Activated naive CD4-positive, alpha-beta T cell treated with anti-CD3 and anti-CD28 coated beads, Interleukin-2, amount 10 ng/mL, durations not matched to agents 7 days and 5 days (primary cell): ENCODE measurements around the gene VRK3.
A peak's percentile ranks its signal among the peaks of the same experiment; 100 is the strongest.
"Not testable (repeated sequence)": the region's sequence is repeated elsewhere in the genome, so short reads cannot be mapped to it uniquely, and the experiment has no call there.

ENCODE experiments used
- CTCF ChIA-PET: fragments of 350-600 bp; sonication (Branson Sonifier 250); formaldehyde crosslinking; loops from one replicate; lab custom pipeline; 2021; ENCODE audit warnings: antibody characterized with exemption; lab: Charles Lee
- DNase-seq: peaks from one replicate; pipeline ENCODE4 v3.0.0-alpha.2; 2020
- H3K27ac Mint-ChIP-seq: one replicate; pipeline ENCODE4 v1.8.0; 2021; ENCODE audit warnings: mild to moderate bottlenecking, moderate library complexity, mixed read lengths
- H3K27me3 Mint-ChIP-seq: one replicate; pipeline ENCODE4 v1.8.0; 2021; ENCODE audit warnings: mild to moderate bottlenecking, mixed read lengths
- H3K36me3 Mint-ChIP-seq: one replicate; pipeline ENCODE4 v1.8.0; 2021; ENCODE audit warnings: mixed read lengths
- H3K4me1 Mint-ChIP-seq: one replicate; pipeline ENCODE4 v1.8.0; 2021; ENCODE audit warnings: mixed read lengths
- H3K4me3 Mint-ChIP-seq: one replicate; pipeline ENCODE4 v1.8.0; 2021; ENCODE audit warnings: mild to moderate bottlenecking, moderate library complexity, mixed read lengths
- H3K9me3 Mint-ChIP-seq: one replicate; pipeline ENCODE4 v1.8.0; 2021; ENCODE audit warnings: mixed read lengths

The VRK3 gene

GRCh38 chr19:49952906-49953305 lies 72.3 kb downstream of the VRK3 start:
- H3K4me1 Mint-ChIP-seq, result no peaks in the 10 kb centered on the region

GRCh38 chr19:49952479-49952836 lies 72.7 kb downstream of the VRK3 start:
- CTCF ChIA-PET, result interaction anchor here (0.6 kb wide), 1 partner anchor 14 kb away, joined by 3 read pairs; no protein-coding TSS in a partner anchor
- DNase-seq, result no peak
- H3K4me1 Mint-ChIP-seq, result no peaks in the 10 kb centered on the region
- H3K9me3 Mint-ChIP-seq, result no peaks in the 10 kb centered on the region
- H3K27me3 Mint-ChIP-seq, result peaks cover 34% of the 10 kb centered on the region
- H3K36me3 Mint-ChIP-seq, result no peaks in the 10 kb centered on the region
- no peak overlapping the region for H3K27ac Mint-ChIP-seq
- no peak overlapping the region for H3K4me3 Mint-ChIP-seq

More at GRCh38 chr19:49952906-49953305, 72.3 kb downstream of the VRK3 start:
- CTCF ChIA-PET, result interaction anchor here (1.2 to 1.3 kb wide), 2 partner anchors 32 to 183 kb away, joined by 3 read pairs; no protein-coding TSS in a partner anchor
- DNase-seq, result no peak
- Mint-ChIP-seq H3K27ac (peak overlapping the region; percentile 33), H3K9me3 (no peaks in the 10 kb centered on the region), H3K27me3 (peaks cover 34% of the 10 kb centered on the region), H3K4me3 (no peak overlapping the region), H3K36me3 (no peaks in the 10 kb centered on the region)

- Mint-ChIP-seq H3K36me3 (no peaks in the 10 kb centered on the region), H3K4me3 (no peak overlapping the region), H3K4me1 (no peaks in the 10 kb centered on the region), H3K27me3 (peaks cover 34% of the 10 kb centered on the region), H3K27ac (no peak overlapping the region), H3K9me3 (no peaks in the 10 kb centered on the region)
- CTCF ChIA-PET, result interaction anchor here (0.6 kb wide), 1 partner anchor 13 kb away, joined by 3 read pairs; no protein-coding TSS in a partner anchor
- DNase-seq, result no peak
These were observed 73.2 kb downstream of the VRK3 start for GRCh38 chr19:49951806-49952478.

- CTCF ChIA-PET, result no interaction called here
- Mint-ChIP-seq H3K36me3 (no peaks in the 10 kb centered on the region), H3K9me3 (no peaks in the 10 kb centered on the region), H3K27ac (no peak overlapping the region), H3K4me3 (no peak overlapping the region), H3K4me1 (no peaks in the 10 kb centered on the region), H3K27me3 (peaks cover 34% of the 10 kb centered on the region)
- DNase-seq, result no peak
These were observed 74.1 kb downstream of the VRK3 start for GRCh38 chr19:49950956-49951526.

GRCh38 chr19:49950590-49950948 lies 74.6 kb downstream of the VRK3 start:
- H3K4me3 Mint-ChIP-seq, result no peak overlapping the region
- no peak overlapping the region for H3K27ac Mint-ChIP-seq
- H3K4me1 Mint-ChIP-seq, result no peaks in the 10 kb centered on the region
- H3K9me3 Mint-ChIP-seq, result no peaks in the 10 kb centered on the region
- DNase-seq, result no peak
- H3K27me3 Mint-ChIP-seq, result peaks cover 34% of the 10 kb centered on the region
- no peaks in the 10 kb centered on the region for H3K36me3 Mint-ChIP-seq
- CTCF ChIA-PET, result no interaction called here

GRCh38 chr19:49949742-49950589 lies 75.2 kb downstream of the VRK3 start:
- no peak for DNase-seq
- Mint-ChIP-seq H3K9me3 (no peaks in the 10 kb centered on the region), H3K36me3 (no peaks in the 10 kb centered on the region), H3K4me1 (no peaks in the 10 kb centered on the region), H3K4me3 (no peak overlapping the region), H3K27me3 (peaks cover 29% of the 10 kb centered on the region), H3K27ac (no peak overlapping the region)
- CTCF ChIA-PET, result no interaction called here

GRCh38 chr19:49946415-49946814 lies 78.8 kb downstream of the VRK3 start:
- DNase-seq, result no peak
- H3K36me3 Mint-ChIP-seq, result no peaks in the 10 kb centered on the region
- peaks cover 14% of the 10 kb centered on the region for H3K27me3 Mint-ChIP-seq
- no peak overlapping the region for H3K4me3 Mint-ChIP-seq
- no peaks in the 10 kb centered on the region for H3K4me1 Mint-ChIP-seq
- no peak overlapping the region for H3K27ac Mint-ChIP-seq
- CTCF ChIA-PET, result no interaction called here
- H3K9me3 Mint-ChIP-seq, result no peaks in the 10 kb centered on the region

- H3K4me1 Mint-ChIP-seq, H3K9me3 Mint-ChIP-seq, H3K36me3 Mint-ChIP-seq, H3K4me3 Mint-ChIP-seq, CTCF ChIA-PET, H3K27ac Mint-ChIP-seq, DNase-seq: not testable (repeated sequence)
- H3K27me3 Mint-ChIP-seq, result peaks cover 14% of the 10 kb centered on the region
These were observed 80.6 kb downstream of the VRK3 start for GRCh38 chr19:49944567-49944966.

- Mint-ChIP-seq H3K27me3 (peaks cover 38% of the 10 kb centered on the region), H3K27ac (no peak overlapping the region), H3K36me3 (no peaks in the 10 kb centered on the region), H3K4me3 (no peak overlapping the region), H3K4me1 (peaks cover 17% of the 10 kb centered on the region), H3K9me3 (no peaks in the 10 kb centered on the region)
- no peak for DNase-seq
- CTCF ChIA-PET, result no interaction called here
These were observed 84.7 kb downstream of the VRK3 start for GRCh38 chr19:49940482-49940791.

GRCh38 chr19:49939721-49940481 lies 85.3 kb downstream of the VRK3 start:
- Mint-ChIP-seq H3K27ac (no peak overlapping the region), H3K4me1 (peaks cover 17% of the 10 kb centered on the region), H3K36me3 (no peaks in the 10 kb centered on the region), H3K4me3 (no peak overlapping the region), H3K27me3 (peaks cover 43% of the 10 kb centered on the region), H3K9me3 (no peaks in the 10 kb centered on the region)
- no peak for DNase-seq
- CTCF ChIA-PET, result interaction anchor here (4.7 kb wide), 1 partner anchor 45 kb away, joined by 31 read pairs; no protein-coding TSS in a partner anchor

- Mint-ChIP-seq H3K36me3 (no peaks in the 10 kb centered on the region), H3K4me3 (no peak overlapping the region), H3K4me1 (peaks cover 19% of the 10 kb centered on the region), H3K9me3 (no peaks in the 10 kb centered on the region), H3K27me3 (peaks cover 54% of the 10 kb centered on the region), H3K27ac (no peak overlapping the region)
- CTCF ChIA-PET, result interaction anchor here (0.6 to 4.7 kb wide), 6 partner anchors 10 to 65 kb away, joined by 3 to 31 read pairs (median 7); partner anchors contain the start of gene ATF5
- no peak for DNase-seq
These were observed 86.5 kb downstream of the VRK3 start for GRCh38 chr19:49938662-49939061.

GRCh38 chr19:49937750-49938381 lies 87.3 kb downstream of the VRK3 start:
- Mint-ChIP-seq H3K27me3 (peaks cover 59% of the 10 kb centered on the region), H3K9me3 (no peaks in the 10 kb centered on the region), H3K4me3 (no peak overlapping the region), H3K27ac (no peak overlapping the region), H3K4me1 (peaks cover 27% of the 10 kb centered on the region), H3K36me3 (peaks cover 4% of the 10 kb centered on the region)
- DNase-seq, result peak; percentile 82
- CTCF ChIA-PET, result interaction anchor here (0.9 to 4.7 kb wide), 10 partner anchors 9 to 198 kb away, joined by 3 to 31 read pairs (median 4); partner anchors contain the start of gene ATF5

GRCh38 chr19:49936549-49936948 lies 88.6 kb downstream of the VRK3 start:
- peaks cover 38% of the 10 kb centered on the region for H3K4me1 Mint-ChIP-seq
- H3K27me3 Mint-ChIP-seq, result peaks cover 54% of the 10 kb centered on the region
- CTCF ChIA-PET, result interaction anchor here (4.7 kb wide), 1 partner anchor 48 kb away, joined by 31 read pairs; no protein-coding TSS in a partner anchor
- no peak overlapping the region for H3K4me3 Mint-ChIP-seq
- peak overlapping the region; percentile 34 for H3K27ac Mint-ChIP-seq
- H3K36me3 Mint-ChIP-seq, result peaks cover 9% of the 10 kb centered on the region
- peaks cover 2% of the 10 kb centered on the region for H3K9me3 Mint-ChIP-seq
- DNase-seq, result no peak
